ENCODE measurements around the gene TFE3.
"Not testable (repeated sequence)": the region's sequence is repeated elsewhere in the genome, so short reads cannot be mapped to it uniquely, and the experiment has no call there.

Gene TFE3

GRCh38 chrX:49002091-49002935 lies 40.8 kb downstream of the TFE3 start, which contains the start of gene GRIPAP1:
Gene GRIPAP1 (minus strand): TSS chrX:49002264. CDS start chrX:49002229, 35 bp downstream.
- peak; percentile 94 for FAIRE-seq
- peak; percentile 58 for DNase-seq (ENCODE audit: insufficient read length, low spot score)

GRCh38 chrX:49001521-49002090 lies 41.6 kb downstream of the TFE3 start:
- FAIRE-seq = no peak
- peak; percentile 17 for DNase-seq (ENCODE audit: insufficient read length, low spot score)

GRCh38 chrX:49000636-49001035 lies 42.5 kb downstream of the TFE3 start:
- FAIRE-seq (no peak), DNase-seq (ENCODE audit: insufficient read length, low spot score) (no peak)

GRCh38 chrX:48999030-48999429 lies 44.1 kb downstream of the TFE3 start:
- FAIRE-seq (no peak), DNase-seq (ENCODE audit: insufficient read length, low spot score) (no peak)

- FAIRE-seq = no peak
- no peak for DNase-seq (ENCODE audit: insufficient read length, low spot score)
Measured at GRCh38 chrX:48998391-48998790, 44.8 kb downstream of the TFE3 start.

GRCh38 chrX:48997865-48998264 lies 45.3 kb downstream of the TFE3 start:
- no peak for DNase-seq (ENCODE audit: insufficient read length, low spot score)
- FAIRE-seq = no peak

- FAIRE-seq (no peak), DNase-seq (ENCODE audit: insufficient read length, low spot score) (no peak)
Measured at GRCh38 chrX:48997455-48997854, 45.7 kb downstream of the TFE3 start.

GRCh38 chrX:48996969-48997368 lies 46.2 kb downstream of the TFE3 start:
- FAIRE-seq (no peak), DNase-seq (ENCODE audit: insufficient read length, low spot score) (no peak)

GRCh38 chrX:48992341-48992740 lies 50.8 kb downstream of the TFE3 start:
- DNase-seq (ENCODE audit: insufficient read length, low spot score) (no peak), FAIRE-seq (no peak)

GRCh38 chrX:48989483-48989882 lies 53.7 kb downstream of the TFE3 start:
- no peak for DNase-seq (ENCODE audit: insufficient read length, low spot score)
- no peak for FAIRE-seq

GRCh38 chrX:48983896-48984295 lies 59.3 kb downstream of the TFE3 start:
- DNase-seq (ENCODE audit: insufficient read length, low spot score) = no peak
- peak; percentile 59 for FAIRE-seq

- no peak for FAIRE-seq
- no peak for DNase-seq (ENCODE audit: insufficient read length, low spot score)
Measured at GRCh38 chrX:48983081-48983480, 60.1 kb downstream of the TFE3 start.

GRCh38 chrX:48981178-48981577 lies 62.0 kb downstream of the TFE3 start:
- DNase-seq (ENCODE audit: insufficient read length, low spot score) (no peak), FAIRE-seq (no peak)

- not testable (repeated sequence) for DNase-seq (ENCODE audit: insufficient read length, low spot score)
Measured at GRCh38 chrX:48980341-48980740, 62.8 kb downstream of the TFE3 start.

More at GRCh38 chrX:48980341-48980740, 62.8 kb downstream of the TFE3 start:
- not testable (repeated sequence) for FAIRE-seq

Measured in GM19239 (cell line).